Thyroid gland (tissue), 4 donors: Measurements from ENCODE around the gene SCYL3. TPM values are rescaled to one million over a fixed set of nuclear protein-coding genes. Genes with fewer than 3 reads are reported as not detected.

Experiments used
- DNase-seq, 2 donors: peaks; one replicate each; pipeline ENCODE4 v3.0.0-alpha.2; 2019
- H3K27ac ChIP-seq, 3 donors: fragments of 200-600 bp; sonication (generic); 1 replicate in 2 of 3; 2 replicates in 1 of 3; pipeline ENCODE4 v1.5.1; 2016 to 2019; ENCODE audit warnings: mild to moderate bottlenecking in 1 of 3, moderate library complexity in 1 of 3
- H3K27me3 ChIP-seq: fragments of 200-600 bp; sonication (generic); one replicate; pipeline ENCODE4 v1.5.1; 2019
- H3K36me3 ChIP-seq, 2 donors: fragments of 200-600 bp; sonication (generic); one replicate each; pipeline ENCODE4 v1.5.1; 2016 to 2019
- H3K4me1 ChIP-seq, 2 donors: fragments of 200-600 bp; sonication (generic); one replicate each; pipeline ENCODE4 v1.5.1; 2017 to 2019
- H3K4me3 ChIP-seq, 3 donors: fragments of 200-600 bp; sonication (generic); replicated peaks in 1 of 3; 1 replicate in 2 of 3; 2 replicates in 1 of 3; pipeline ENCODE4 v1.5.1; 2016; ENCODE audit warnings: mild to moderate bottlenecking in 1 of 3
- H3K9me3 ChIP-seq: fragments of 200-600 bp; sonication (generic); one replicate; pipeline ENCODE4 v1.5.1; 2017
- POLR2A ChIP-seq, 2 donors: fragments of 450-650 bp; IDR thresholded peaks; one replicate each; pipeline ENCODE4 v1.6.1; 2017; ENCODE audit warnings: antibody characterized with exemption in 2 of 2, mild to moderate bottlenecking in 2 of 2, moderate library complexity in 1 of 2
- WGBS, 2 donors: methylation state at CpG; one replicate each; pipeline ENCODE4 v1.1.5; 2017; 5-methylcytosine and 5-hydroxymethylcytosine counted together
- intact Hi-C: fragments of 100-400 bp; cut with DNase I; formaldehyde crosslinking; loops from one replicate; pipeline ENCODE4 v1.15.1; 2023
- total RNA-seq, 4 donors: library from RNA; depleted of rRNA; stranded (reverse); fragments of >200 nt; gene quantifications; one replicate each; pipeline ENCODE4 v1.2.3, GENCODE V29; 2016
- TF ChIP-seq, protein P1 (sequence below), 6 experiments: fragments of 200-600 bp in 3 of 6; fragments of 450-650 bp in 3 of 6; sonication (generic) in 3 of 6; IDR thresholded peaks; one replicate each; pipeline ENCODE4 v1.5.1; 2016 to 2019; ENCODE audit warnings: antibody characterized with exemption in 6 of 6, mild to moderate bottlenecking in 2 of 6, inconsistent platforms in 1 of 6, moderate library complexity in 1 of 6

SCYL3 gene
- total RNA-seq, 4 donors from 2014 or later = 12.9 to 18.3 (median 16.3) TPM

DNA sequence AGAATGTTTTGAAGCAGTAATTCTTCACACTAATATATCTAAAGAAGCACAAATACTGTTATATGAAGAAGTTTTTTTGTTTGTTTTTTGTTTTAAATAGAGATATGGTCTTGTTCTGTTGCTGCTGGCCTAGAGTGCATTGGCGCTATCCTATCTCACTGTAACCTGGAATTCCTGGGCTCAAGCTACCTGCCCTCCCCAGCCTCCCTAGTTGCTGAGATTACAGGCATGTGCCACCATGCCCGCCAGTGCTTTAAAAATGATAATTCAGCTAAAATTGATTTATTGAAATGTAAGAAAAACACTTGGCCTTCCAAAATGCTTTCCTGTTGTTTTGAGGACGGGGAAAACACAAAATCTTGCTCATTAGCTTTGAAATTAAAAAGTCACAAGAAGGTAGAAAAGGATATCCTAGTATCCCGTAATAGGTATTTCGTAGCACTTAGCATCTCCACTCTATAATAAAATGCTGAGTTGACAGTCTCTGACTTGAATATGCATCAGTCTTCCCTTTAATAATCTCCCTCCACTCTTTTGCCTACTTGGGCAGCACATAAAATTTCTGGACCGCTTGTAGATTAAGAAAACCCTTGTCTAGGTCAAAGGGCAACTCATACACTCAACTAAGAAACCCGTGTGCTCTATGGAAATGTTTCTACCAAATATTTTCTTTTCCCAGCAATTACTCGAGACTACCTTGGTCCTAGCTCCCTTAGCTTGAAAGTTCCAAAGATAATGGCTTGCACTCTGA is 1.3 kb downstream of the SCYL3 start:
- H3K36me3 ChIP-seq = peaks cover 0 to 13% of the 10 kb centered on the region in 2 donors
- no peaks in the 10 kb centered on the region for H3K27me3 ChIP-seq
- H3K9me3 ChIP-seq = no peaks in the 10 kb centered on the region
- WGBS, 2 donors = 61 to 63% methylated on average over 8 of the region's 8 CpGs
- no peak for DNase-seq
- TF ChIP-seq, protein P1, sequence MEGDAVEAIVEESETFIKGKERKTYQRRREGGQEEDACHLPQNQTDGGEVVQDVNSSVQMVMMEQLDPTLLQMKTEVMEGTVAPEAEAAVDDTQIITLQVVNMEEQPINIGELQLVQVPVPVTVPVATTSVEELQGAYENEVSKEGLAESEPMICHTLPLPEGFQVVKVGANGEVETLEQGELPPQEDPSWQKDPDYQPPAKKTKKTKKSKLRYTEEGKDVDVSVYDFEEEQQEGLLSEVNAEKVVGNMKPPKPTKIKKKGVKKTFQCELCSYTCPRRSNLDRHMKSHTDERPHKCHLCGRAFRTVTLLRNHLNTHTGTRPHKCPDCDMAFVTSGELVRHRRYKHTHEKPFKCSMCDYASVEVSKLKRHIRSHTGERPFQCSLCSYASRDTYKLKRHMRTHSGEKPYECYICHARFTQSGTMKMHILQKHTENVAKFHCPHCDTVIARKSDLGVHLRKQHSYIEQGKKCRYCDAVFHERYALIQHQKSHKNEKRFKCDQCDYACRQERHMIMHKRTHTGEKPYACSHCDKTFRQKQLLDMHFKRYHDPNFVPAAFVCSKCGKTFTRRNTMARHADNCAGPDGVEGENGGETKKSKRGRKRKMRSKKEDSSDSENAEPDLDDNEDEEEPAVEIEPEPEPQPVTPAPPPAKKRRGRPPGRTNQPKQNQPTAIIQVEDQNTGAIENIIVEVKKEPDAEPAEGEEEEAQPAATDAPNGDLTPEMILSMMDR (IDR thresholded peaks at IDR 0.05) = no peak
- no peak for TF ChIP-seq POLR2A (IDR thresholded peaks at IDR 0.05)
- peak overlapping the region in 2 of 3 donors; percentile 83 to 94 for H3K4me3 ChIP-seq
- peaks cover 23 to 36% of the 10 kb centered on the region in 2 donors for H3K4me1 ChIP-seq
- peak overlapping the region; percentile 96 to 99 (median 98) for H3K27ac ChIP-seq
- intact Hi-C loops = no loop called here

DNA sequence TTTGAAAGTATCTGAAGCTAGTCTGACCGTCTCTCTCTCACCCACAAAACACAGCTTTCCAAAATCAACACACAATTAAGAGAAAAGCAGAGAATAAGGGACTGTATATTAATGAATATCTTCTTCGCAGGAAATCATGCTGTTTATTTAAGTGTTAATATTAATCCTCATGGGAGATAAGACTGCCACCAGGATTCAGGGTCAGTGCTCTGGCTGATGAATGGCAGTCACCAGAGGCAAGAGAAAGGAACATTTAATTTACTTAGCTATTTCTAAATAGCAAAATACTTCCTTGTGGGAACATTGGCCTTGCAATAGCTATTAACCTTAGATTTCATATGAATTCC is 2.2 kb downstream of the SCYL3 start:
- H3K4me1 ChIP-seq = peaks cover 23 to 36% of the 10 kb centered on the region in 2 donors
- H3K9me3 ChIP-seq = no peaks in the 10 kb centered on the region
- WGBS, 2 donors = 18 to 21% methylated on average over 2 of the region's 2 CpGs
- H3K27ac ChIP-seq = peak overlapping the region; percentile 10 to 99 (median 96)
- intact Hi-C loops = no loop called here
- TF ChIP-seq POLR2A (IDR thresholded peaks at IDR 0.05) = no peak
- TF ChIP-seq, protein P1 (IDR thresholded peaks at IDR 0.05) = no peak
- no peak overlapping the region for H3K4me3 ChIP-seq
- no peak for DNase-seq
- H3K36me3 ChIP-seq = peaks cover 0 to 13% of the 10 kb centered on the region in 2 donors
- no peaks in the 10 kb centered on the region for H3K27me3 ChIP-seq

DNA sequence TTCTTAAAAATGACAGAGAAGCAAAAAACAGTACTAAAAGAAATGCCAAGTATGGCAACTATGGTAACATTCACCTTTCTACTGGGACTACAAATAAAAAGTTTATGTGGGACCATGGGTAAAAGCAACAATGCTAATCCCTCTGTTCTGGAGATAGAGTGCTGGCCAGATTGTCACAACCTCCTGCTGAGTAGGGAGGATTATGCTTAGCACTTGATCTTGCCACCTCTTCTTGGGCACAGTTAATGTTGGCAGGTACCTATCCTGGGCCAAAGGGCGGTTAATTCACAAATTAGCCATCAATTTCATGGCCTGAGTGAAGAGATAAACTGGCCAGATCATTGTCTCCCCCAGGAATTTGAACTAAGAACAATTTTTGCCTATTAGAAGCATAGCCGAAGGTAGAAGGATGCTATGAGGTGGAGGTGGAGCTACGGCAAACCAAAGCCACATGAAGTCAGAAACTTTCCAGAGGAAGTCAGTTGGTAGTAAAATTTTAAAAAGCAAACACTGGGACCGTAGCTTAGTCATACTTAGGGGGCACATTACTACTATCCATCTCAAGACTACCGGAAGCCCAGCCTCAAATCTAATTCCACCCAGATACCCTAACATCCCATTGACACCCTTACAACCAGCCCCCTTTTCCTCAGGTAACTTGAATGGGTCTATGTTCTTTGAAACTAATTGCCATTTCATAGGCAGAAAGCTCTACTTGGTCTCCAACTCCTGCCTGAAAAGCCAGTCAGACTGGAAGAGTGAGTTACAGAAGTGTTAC is 2.7 kb downstream of the SCYL3 start:
- no peaks in the 10 kb centered on the region for H3K9me3 ChIP-seq
- TF ChIP-seq, protein P1 (IDR thresholded peaks at IDR 0.05) = no peak
- no peak for TF ChIP-seq POLR2A (IDR thresholded peaks at IDR 0.05)
- WGBS, 2 donors = 51% methylated on average over 5 of the region's 5 CpGs
- peak; percentile 48 for DNase-seq
- peaks cover 0 to 13% of the 10 kb centered on the region in 2 donors for H3K36me3 ChIP-seq
- H3K27ac ChIP-seq = peak overlapping the region; percentile 68 to 99 (median 96)
- no peak overlapping the region for H3K4me3 ChIP-seq
- intact Hi-C loops = no loop called here
- H3K27me3 ChIP-seq = no peaks in the 10 kb centered on the region
- H3K4me1 ChIP-seq = peaks cover 23 to 36% of the 10 kb centered on the region in 2 donors

DNA sequence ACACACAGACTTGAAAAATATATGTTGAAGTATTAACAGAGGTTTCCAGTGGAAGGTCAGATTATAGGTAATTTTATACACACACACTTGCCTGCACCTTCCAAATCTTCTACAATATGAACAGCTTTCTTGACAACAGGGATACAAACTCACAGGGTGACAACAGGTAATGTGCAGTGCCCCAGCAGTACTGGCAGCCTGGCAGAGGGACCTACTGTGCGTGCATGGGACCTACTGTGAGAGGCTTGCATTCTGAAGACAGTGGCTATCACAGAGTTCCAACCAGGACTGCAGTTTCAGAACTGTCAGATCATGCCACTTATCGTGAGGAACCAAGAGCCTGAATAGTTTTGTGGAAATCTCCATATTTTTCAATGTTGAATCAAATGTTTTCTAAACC is 3.8 kb downstream of the SCYL3 start:
- Histone ChIP-seq H3K4me1 (peaks cover 23 to 36% of the 10 kb centered on the region in 2 donors), H3K4me3 (no peak overlapping the region), H3K36me3 (peaks cover 0 to 13% of the 10 kb centered on the region in 2 donors), H3K9me3 (no peaks in the 10 kb centered on the region), H3K27ac (peak overlapping the region in 1 of 3 donors; percentile 16), H3K27me3 (no peaks in the 10 kb centered on the region)
- no peak for TF ChIP-seq POLR2A (IDR thresholded peaks at IDR 0.05)
- TF ChIP-seq, protein P1 (IDR thresholded peaks at IDR 0.05) = no peak
- WGBS, 2 donors = 97 to 100% methylated on average over 2 of the region's 2 CpGs
- intact Hi-C loops = no loop called here
- no peak for DNase-seq

DNA sequence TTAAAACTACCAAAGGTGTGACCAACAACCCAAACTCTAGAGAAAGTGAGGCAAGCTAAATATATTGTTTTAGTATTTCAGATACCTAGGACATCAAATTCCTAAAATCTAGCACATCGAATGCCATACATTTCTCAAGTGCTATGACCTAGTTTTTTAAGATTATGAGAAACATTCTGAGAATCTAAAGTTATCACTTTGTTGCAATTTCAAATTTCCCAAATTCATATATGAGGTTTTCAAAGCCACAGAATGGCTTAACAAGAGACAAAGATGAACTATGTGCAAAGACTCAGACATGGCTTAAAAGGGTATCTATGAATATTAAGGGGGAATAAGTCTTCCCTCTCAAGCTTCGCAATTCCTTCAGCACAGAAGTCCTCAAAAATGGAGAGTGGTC is 6.8 kb downstream of the SCYL3 start:
- H3K27me3 ChIP-seq = no peaks in the 10 kb centered on the region
- peaks cover 0 to 13% of the 10 kb centered on the region in 2 donors for H3K36me3 ChIP-seq
- H3K4me3 ChIP-seq = no peak overlapping the region
- H3K4me1 ChIP-seq = peaks cover 15 to 24% of the 10 kb centered on the region in 2 donors
- H3K27ac ChIP-seq = no peak overlapping the region
- 96 to 97% methylated on average over 2 of the region's 2 CpGs for WGBS, 2 donors
- no peak for DNase-seq
- intact Hi-C loops = no loop called here
- no peaks in the 10 kb centered on the region for H3K9me3 ChIP-seq
- TF ChIP-seq POLR2A (IDR thresholded peaks at IDR 0.05) = no peak
